NCI-H2107 (cell line): Measurements from ENCODE around the gene SLC24A3.

ENCODE experiments used
- DNase-seq: peaks from one replicate; lab custom pipeline; 2025; lab: John Stamatoyannopoulos, UW

SLC24A3 gene

GRCh38 chr20:19679900-19680495, 467.6 kb downstream of the SLC24A3 start:
- DNase-seq, result no peak

- DNase-seq, result no peak
Observed at GRCh38 chr20:19682249-19682648, 469.8 kb downstream of the SLC24A3 start.

- no peak for DNase-seq
Observed at GRCh38 chr20:19683188-19683587, 470.7 kb downstream of the SLC24A3 start.

GRCh38 chr20:19683822-19684221, 471.4 kb downstream of the SLC24A3 start:
- DNase-seq, result no peak

- no peak for DNase-seq
Observed at GRCh38 chr20:19688031-19688806, 475.8 kb downstream of the SLC24A3 start.

GRCh38 chr20:19690462-19690861, 478.0 kb downstream of the SLC24A3 start:
- DNase-seq, result no peak

GRCh38 chr20:19691125-19691524, 478.7 kb downstream of the SLC24A3 start:
- DNase-seq, result no peak

GRCh38 chr20:19692100-19692499, 479.7 kb downstream of the SLC24A3 start:
- no peak for DNase-seq

GRCh38 chr20:19692685-19693119, 480.3 kb downstream of the SLC24A3 start:
- no peak for DNase-seq

GRCh38 chr20:19693508-19693907, 481.1 kb downstream of the SLC24A3 start:
- no peak for DNase-seq

GRCh38 chr20:19695081-19695480, 482.6 kb downstream of the SLC24A3 start:
- no peak for DNase-seq

DNA sequence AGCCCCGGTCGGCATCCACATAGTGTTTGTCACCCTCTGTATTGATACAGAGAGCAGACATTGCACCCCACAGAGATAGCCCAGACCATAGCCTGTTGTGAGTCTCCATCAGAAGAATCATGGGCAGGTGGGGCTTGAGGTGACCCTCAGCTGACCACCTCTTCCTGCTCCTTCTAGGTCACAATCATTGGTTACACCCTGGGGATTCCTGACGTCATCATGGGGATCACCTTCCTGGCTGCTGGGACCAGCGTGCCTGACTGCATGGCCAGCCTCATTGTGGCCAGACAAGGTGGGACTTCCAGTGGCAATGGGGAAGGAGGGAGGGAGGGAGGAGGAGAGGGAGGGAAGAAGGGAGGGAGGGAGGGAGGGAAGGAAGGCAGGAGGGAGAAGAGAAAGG, 484.2 kb downstream of the SLC24A3 start:
- DNase-seq, result no peak

DNA sequence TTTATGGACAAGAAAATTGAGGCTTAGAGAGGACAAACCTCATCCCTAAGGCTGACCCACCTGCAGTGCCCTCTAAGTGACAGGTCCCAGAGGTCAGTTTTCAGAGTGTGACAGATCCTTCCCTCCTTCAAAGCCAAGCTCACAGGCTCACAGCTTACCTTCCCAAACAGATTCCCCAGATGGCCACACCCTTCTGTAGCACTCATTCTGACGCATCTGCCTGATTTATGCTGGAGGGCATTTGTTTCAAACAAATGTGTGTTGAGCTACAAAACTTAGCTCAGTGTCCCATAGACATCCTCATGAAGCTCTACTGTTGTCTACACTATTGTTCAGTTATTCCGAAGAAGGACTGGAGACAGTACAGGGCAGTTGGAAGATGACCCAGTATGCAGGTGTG, 485.0 kb downstream of the SLC24A3 start:
- DNase-seq, result no peak

- no peak for DNase-seq
Observed at GRCh38 chr20:19699180-19699971, 486.9 kb downstream of the SLC24A3 start.

DNA sequence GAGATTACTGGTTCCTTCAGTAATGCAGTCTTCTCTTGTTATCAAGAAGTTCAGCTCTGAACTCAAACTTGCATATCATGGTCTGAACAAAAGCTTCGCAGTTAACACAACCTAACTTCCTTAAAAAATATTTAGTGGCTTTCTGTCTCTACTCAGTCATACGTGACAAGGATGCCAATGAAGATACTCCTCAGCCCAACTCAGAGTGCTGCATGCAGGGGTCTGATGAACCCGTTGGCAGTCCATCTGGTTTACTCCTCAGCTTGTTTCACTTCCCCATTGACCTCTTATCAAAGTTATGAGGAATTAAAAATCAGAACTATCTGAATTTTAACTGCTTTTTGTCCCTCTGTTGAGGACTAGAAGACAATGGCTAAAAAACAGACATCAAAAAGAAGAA, 489.0 kb downstream of the SLC24A3 start:
- DNase-seq, result no peak

DNA sequence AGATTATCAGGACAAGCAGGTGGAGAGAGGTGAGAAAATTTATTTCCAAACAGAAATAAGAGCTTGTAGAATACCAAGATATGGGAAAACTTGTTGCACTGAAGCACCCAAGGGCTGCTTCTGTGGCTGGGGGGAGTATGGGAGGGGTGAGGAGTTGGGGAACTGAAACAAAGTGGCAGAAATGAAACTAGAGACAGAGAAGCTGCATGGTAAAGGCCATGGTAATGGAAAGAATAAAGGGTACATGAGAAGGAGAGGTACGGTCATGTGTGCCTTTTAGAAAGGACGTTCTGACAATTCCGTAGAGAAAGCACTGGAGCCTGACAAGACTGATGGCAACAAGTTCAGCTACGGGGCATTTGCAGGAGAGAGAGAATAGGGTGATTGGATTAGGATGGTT, 494.0 kb downstream of the SLC24A3 start:
- DNase-seq, result no peak

- no peak for DNase-seq
Observed at GRCh38 chr20:19709635-19710335, 497.3 kb downstream of the SLC24A3 start.

- no peak for DNase-seq
Observed at GRCh38 chr20:19710336-19711120, 498.1 kb downstream of the SLC24A3 start.

- DNase-seq, result no peak
Observed at GRCh38 chr20:19711126-19711525, 498.7 kb downstream of the SLC24A3 start.

- no peak for DNase-seq
Observed at GRCh38 chr20:19712721-19713260, 500.3 kb downstream of the SLC24A3 start.
